HG03135 (cell line): ENCODE results near the gene STK40.

ENCODE experiments used
- ATAC-seq: cut with Tn5 transposase; IDR thresholded peaks from one replicate; pipeline ENCODE4 v1.9.1; 2021; ENCODE audit warnings: mild to moderate bottlenecking, moderate library complexity; ENCODE audit not compliant: unreplicated experiment

The STK40 gene

GRCh38 chr1:36346741-36347370, 38.9 kb downstream of the STK40 start:
- no peak for ATAC-seq

GRCh38 chr1:36345353-36345752, 40.4 kb downstream of the STK40 start:
- ATAC-seq = no peak

- no peak for ATAC-seq
Measured at GRCh38 chr1:36344395-36344680, 41.4 kb downstream of the STK40 start.

GRCh38 chr1:36343651-36344394, 41.9 kb downstream of the STK40 start:
- ATAC-seq = no peak

- ATAC-seq = no peak
Measured at GRCh38 chr1:36342426-36343185, 43.1 kb downstream of the STK40 start.

GRCh38 chr1:36341626-36342320, 44.0 kb downstream of the STK40 start:
- ATAC-seq = no peak

- no peak for ATAC-seq
Measured at GRCh38 chr1:36339615-36340014, 46.1 kb downstream of the STK40 start.

- no peak for ATAC-seq
Measured at GRCh38 chr1:36339215-36339614, 46.5 kb downstream of the STK40 start.

- ATAC-seq = no peak
Measured at GRCh38 chr1:36337830-36338229, 47.9 kb downstream of the STK40 start.

- ATAC-seq = no peak
Measured at GRCh38 chr1:36330940-36331339, 54.8 kb downstream of the STK40 start.

GRCh38 chr1:36329817-36330216, 55.9 kb downstream of the STK40 start:
- ATAC-seq = no peak

GRCh38 chr1:36328713-36329112, 57.0 kb downstream of the STK40 start:
- ATAC-seq = no peak

GRCh38 chr1:36328088-36328480, 57.6 kb downstream of the STK40 start:
- ATAC-seq = no peak

GRCh38 chr1:36327421-36328087, 58.2 kb downstream of the STK40 start:
- ATAC-seq = no peak

GRCh38 chr1:36326499-36326898, 59.2 kb downstream of the STK40 start:
- ATAC-seq = no peak

- no peak for ATAC-seq
Measured at GRCh38 chr1:36324353-36324703, 61.4 kb downstream of the STK40 start.

- no peak for ATAC-seq
Measured at GRCh38 chr1:36323636-36324352, 61.9 kb downstream of the STK40 start, which contains the start of gene EVA1B. Gene EVA1B, minus strand, starts transcription at chr1:36323645. Its CDS starts 608 bp downstream, at chr1:36323037.

GRCh38 chr1:36322786-36323635, 62.7 kb downstream of the STK40 start:
- no peak for ATAC-seq

- no peak for ATAC-seq
Measured at GRCh38 chr1:36322041-36322785, 63.5 kb downstream of the STK40 start.
